NCI-H1092 treated with DMSO at 0.1 percent for 48 hours (cell line): ENCODE results near the gene C2orf49.

Experiments used
- DNase-seq: peaks from one replicate; lab custom pipeline; 2025; lab: John Stamatoyannopoulos, UW

Gene C2orf49

DNA sequence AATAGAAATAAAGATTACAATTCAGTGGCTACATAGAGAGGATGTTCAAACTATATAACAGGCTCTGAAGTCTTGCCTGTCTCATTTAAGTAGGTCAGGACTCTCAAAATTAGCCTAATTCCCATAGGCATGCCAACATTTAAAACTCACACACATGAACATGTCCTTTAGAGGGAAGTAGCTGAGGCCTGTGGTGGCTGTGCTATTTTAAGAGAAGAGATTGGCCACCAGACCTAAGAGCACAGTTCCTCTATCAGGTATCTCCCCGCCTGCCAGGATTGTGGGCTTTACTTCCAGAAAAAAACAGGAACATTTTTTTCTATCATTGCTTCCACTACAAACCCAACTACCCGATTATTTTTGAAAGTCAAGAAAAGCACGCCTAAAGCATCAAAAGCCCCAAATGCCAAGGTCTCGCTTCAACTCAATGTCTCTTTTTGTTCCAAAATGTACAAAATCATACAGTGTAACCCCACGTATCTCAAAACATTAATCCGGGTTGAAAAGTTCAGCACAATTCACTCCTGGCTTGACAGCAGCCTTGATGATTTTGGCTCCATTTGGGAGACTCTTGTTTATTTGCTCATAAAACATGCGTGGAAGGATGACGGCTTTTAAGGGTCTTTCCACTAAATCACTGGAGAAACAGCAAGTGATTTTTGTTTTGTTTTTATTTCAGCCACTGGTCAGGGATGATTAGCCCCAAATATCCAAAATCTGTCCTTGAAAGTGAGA is 46.3 kb downstream of the C2orf49 start:
- no peak for DNase-seq

DNA sequence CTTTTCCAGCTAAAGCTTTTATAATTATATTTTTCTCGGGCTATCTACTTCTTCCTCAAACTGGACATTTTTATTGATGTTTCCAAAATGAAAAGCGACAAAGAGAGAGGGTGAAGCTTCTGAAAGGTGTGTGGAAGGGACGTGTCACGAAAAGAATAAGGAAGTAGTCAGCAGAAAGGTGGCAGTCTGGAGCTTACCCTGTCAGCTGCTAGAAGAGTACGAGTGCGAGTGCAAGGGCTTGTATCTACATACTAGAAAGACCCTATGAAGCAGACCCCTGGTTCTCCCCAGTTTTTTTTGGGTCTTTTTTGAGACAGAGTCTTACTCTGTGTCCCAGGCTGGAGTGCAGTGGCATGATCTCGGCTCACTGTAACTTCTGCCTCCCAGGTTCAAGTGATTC is 46.9 kb downstream of the C2orf49 start:
- no peak for DNase-seq

DNA sequence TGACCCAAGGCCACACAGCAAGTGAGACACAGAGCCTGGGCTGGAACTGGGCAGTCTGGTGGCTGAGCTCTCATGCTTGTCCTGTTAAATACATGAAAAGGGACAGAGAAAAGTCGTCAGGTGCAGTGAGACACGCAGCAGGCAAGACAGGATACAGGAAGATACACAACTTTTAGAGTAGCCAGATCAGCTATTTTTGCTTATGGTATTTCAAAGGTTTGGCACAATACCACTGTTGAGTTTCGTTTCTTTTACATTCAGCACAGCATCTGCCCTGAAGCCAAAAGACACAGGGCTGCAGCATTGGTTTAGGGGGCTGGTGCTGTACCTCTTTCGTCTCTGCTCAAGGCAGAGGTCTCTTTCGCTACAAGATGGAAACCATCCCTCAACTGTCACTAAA is 47.5 kb downstream of the C2orf49 start:
- no peak for DNase-seq

DNA sequence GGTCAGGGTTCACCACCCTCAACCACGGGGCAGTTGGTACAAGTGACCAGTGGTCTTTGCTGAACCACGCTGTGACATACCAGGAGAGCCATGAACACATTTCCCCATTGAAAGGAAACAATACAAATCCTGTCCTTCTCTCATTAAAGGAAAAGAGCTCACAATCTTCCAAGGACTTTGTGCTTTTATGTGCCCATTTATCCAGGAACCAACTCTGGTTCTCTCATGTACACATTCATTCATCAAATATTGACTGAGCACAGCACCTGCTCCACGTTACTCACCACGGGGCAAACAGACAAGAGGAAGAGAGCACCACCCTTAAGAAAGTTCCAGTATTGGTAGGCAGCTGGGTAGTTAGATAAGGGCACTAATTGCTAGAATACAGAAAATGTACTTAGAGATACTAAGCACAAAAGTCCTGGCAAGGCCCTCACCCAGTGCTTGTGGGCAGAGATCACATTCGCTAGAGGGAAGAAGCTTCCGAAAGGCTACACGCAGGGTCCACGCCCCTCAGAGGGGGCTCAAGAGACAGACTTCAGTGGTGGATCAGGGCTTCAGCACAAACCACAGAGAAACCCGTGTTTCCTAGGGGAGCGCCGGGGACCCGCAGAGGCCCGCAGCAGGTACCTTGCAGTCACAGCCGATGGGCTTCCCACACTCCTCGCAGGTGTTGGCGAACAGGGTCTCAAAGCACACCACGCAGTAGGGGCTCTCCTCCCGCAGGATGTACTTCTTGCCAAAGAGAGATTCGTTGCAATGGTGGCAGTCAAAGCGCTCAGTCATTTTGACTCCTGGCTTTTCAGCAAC is 48.6 kb downstream of the C2orf49 start:
- DNase-seq = no peak

DNA sequence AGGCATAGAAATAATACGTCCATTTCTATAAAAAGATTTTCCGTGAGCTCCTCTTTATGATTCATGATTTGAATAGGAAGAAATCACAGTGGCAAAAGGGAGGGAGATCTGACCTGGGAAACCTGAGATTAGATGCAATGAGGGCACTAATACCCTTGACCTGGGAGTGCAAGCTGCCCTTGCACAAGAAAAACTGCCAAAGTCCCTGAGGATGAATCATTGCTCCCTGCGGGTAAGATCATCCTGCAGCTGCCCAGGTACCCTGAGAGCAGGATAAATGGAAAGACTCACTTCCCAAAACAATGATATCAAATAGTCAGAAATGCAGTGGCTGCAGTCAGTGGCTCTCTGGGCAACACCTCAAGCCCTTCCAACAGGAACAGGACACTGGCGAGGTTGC is 49.9 kb downstream of the C2orf49 start:
- no peak for DNase-seq

DNA sequence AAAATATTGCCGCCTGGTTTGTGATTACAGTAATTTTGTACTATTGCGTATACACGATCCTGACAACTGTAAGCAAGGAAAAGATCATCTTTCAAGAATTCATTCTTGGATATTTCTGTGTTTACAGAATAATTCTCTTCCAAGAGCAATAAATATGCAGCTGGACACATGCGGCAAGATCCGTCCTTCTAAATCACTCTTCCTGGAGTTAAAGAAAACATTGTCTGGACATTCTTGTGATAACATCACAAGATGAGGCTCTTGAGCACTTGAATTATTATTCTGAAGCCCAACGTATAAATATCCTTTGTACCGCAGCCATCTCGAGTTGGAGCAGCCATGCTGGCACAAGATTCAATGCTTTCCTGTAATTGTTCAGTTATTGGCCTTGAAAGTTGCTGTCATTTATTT is 51.6 kb downstream of the C2orf49 start:
- DNase-seq = no peak

DNA sequence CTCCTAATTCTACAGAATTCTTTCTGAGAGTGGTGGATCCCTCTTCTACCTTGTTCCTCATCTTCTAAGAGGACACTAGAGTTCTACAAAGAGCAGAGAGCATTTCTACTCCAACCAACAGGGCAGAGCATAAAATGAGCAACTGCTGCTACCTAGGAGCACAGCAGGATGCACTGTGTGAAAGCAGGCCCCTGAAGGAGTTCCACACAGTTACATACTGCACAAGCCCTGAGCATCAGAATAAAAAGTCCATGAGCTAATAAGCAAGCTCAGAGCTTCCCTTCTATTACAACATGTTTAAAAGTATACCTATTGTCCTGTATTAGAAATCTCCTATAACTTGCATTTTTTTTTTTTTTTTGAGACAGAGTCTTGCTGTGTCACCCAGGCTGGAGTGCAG is 53.1 kb downstream of the C2orf49 start:
- no peak for DNase-seq

DNA sequence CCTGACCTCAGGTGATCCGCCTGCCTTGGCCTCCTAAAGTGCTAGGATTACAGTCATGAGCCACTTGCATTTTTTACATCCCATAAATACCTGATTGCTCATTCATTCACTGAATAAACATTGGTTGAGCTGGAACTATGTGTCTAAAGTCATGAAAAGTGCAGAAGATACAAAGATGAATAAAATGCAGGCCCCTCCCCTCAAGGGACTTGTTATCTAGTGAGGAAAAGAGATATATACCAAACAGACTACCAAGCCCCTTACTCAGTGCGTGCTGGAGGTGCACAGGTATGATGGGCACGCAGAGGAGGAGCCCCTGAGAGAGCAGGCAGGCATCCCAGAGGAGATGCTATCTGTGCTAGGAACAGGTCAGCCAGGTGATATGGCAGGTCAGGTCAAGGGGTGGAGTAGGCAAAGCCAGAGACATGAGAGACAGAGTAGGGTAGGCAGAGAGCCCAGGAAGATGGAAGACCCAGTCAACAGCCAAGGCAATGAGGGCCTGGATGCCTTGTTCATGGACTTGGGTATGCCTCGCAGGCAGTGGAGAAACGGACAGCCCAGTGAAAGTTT is 53.8 kb downstream of the C2orf49 start:
- no peak for DNase-seq

DNA sequence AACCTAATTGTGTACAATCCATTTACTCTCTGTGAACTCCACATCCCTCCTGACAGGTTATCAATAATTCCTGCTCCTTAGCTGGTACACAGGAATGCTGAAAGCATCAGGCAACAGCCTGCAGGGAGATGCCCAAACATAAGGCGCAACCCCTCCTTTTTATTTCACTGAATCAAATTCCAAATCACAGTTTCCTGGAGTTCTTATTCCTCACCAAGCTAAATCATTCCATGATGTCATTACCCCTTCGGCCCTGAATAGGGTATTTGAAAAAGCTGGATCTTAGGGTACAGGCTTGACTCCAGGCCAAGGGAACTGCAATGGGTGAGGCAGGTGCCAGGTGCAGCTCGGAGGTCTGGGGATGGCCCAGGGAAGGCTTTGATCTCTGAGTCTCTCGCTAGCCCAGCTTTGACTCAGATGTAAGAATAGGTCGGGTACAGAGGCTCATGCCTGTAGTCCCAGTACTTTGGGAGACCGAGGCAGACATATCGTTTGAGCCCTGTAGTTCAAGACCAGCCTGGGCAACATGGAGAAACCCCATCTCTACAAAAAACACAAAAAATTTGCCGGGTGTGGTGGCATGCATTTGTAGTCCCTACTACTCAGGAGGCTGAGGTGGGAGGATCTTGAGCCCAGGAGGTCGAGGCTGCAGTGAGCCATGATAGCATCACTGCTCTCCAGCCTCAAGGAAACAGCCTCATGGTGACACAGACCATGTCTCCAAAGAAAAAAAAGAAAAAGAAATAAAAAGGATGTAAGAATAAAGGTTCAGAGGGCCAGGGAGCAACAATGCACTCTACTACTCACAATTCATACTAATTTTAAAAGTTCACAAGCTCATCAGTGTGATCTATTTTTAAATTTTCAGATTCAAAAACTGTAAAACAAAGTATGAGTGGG is 54.7 kb downstream of the C2orf49 start:
- DNase-seq = no peak

DNA sequence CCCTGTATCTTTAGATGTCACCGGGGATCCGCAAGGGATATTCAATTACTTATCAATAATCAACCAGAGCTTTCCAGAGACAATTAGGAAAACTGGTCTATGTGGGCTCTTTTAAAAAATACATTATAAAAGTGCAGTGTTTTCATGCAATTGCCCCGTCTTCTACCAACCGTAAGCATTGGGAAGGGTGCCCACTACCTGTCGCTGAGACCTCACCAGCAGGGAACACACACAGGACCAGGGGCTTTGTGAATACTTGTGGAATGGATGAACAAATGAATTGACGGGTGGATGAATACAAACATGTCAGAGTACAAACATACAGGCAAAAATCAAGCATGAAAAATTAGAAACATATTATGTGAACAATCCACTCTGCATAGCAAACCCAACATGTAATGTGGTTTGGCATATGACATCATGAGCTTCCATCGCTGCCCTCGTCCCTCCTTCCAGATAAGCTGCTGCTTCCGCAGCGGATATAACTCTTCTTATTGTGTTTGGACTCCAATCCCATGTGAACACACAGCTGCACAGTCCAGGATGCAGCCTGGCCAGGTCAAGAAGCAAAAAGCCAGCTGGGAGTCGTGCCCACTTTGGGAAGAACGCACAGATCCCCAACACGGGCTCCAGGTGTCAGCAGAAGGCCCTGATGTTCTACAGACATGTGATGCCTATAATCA is 56.2 kb downstream of the C2orf49 start:
- DNase-seq = no peak

DNA sequence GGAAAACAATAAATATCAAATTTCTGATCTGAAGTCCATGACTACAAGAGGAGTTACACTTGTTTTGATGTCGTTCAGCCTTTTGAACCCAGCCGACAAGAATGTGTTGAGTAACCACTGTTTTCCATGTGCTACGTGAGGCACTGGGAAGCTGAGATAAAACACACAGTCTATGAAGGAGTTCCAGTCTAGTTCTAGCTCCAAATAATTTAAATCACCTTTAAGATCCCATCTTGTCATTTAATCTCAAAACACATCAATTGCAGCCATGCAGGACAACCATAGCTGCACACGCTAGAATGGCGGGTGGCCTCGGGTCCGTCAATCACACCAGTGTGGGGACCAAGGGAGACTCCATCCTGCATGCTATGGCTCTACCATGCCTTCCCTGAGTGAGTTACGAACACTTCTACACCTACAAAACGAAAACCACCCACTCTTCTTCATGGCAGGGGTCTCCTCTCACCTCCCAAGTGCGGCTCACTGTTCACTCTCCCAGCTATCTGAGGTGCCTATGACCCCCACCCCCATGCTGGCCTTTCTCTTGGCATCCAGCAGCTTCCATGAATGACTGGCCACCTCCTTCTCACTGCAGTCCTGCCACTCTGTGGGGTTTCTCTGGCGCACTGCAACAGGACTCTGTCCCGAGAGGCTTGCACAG is 57.7 kb downstream of the C2orf49 start:
- no peak for DNase-seq

DNA sequence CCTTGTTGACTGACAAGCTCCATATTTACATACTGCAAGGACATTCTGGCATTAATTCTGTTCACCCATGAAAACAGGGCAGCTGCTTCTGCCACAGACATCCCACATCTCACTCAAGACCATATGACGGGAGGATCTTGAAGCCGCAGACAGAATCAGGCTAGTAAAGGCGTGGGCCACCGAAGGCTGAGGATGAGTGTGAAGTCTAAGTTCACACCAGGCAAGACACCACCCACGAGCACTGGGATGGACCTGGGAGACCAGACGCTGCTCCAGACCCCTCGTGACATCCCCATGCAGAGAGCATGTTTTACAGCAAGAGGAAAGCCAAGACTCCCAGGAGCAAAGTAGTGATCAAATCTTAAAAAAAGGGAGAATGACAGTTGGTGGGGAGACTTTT is 58.4 kb downstream of the C2orf49 start:
- DNase-seq = no peak

DNA sequence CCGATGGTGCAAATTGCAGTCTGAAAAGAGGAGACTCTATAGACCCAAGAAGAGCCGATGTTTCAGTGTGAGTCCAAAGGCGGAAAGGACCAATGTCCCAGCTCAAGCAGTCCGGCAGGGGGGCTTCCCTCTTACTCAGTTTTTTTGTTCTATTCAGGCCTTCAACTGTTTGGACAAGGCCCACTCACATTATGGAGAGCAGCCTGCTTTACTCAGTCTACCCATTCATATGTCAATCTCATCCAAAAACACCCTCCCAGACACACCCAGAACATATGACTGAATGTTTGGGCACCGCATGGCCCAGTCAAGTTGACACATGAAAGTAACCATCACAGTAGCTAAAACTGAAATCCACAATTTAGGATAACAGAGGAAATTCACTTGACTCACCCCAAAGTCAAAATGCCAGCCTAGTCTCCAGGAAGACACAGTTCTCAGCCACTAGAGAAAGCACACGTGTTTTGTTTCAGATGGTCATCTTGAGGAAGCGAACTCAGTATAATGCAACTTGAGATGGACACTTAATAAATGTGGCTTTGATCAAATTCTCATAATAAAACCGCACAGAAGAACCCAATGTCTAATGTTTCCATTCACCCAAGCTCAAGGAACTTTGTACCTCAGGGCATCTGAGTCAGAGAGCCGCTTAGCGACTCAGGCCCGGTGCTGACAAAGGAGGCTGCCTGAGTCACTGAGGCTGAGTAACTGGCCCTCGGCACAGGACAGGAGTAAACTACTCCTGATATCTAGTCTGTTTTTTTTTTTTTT is 59.1 kb downstream of the C2orf49 start:
- no peak for DNase-seq

DNA sequence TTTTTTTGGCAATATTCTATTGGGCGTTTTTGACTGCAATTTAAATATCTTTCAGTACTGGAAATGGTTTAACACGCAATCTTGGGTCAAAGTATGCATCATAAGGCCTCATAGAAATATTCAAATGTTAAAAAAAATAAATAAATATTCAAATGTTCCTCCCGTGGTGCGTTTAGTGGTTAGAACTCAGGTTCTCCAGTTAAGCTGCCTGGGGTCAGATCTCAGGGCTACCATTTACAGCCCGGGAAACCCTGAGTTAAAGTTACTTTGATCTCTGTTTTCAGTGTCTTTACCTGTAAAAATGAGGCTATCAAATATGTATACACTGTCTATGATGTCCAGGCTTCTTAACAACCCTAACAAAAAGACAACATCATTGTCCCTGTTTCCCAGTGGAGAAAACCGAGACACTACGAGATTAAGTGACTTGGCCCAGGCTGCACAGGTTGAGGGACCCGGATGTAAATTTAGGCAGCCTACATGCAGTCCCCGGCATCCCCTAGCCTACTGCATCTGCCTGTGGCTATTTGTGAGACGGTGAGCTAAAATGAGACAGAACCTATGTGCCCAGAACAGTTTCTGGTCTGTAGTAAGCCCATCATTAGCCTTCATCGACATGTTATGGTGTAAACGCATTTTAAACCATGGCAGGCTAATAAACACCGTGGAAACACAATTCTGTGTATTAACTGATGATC is 59.8 kb downstream of the C2orf49 start:
- no peak for DNase-seq

DNA sequence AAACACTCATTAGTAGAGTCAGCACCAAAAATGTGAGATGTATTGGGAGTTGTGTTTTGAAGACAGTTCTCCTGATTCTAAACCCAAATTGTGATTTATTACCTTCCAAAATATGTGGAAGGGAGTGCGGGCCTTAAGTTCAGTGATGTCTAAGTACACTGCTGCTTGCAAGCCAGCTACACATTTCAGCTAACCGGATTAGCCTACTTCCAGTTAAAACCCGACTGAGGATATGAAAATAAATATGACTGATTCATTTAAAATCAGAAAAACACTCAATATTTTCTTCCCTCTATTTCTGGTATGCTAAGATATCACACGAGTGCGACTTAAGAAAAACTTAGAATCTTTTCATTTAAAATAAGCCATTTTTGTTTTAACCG is 60.6 kb downstream of the C2orf49 start:
- no peak for DNase-seq

DNA sequence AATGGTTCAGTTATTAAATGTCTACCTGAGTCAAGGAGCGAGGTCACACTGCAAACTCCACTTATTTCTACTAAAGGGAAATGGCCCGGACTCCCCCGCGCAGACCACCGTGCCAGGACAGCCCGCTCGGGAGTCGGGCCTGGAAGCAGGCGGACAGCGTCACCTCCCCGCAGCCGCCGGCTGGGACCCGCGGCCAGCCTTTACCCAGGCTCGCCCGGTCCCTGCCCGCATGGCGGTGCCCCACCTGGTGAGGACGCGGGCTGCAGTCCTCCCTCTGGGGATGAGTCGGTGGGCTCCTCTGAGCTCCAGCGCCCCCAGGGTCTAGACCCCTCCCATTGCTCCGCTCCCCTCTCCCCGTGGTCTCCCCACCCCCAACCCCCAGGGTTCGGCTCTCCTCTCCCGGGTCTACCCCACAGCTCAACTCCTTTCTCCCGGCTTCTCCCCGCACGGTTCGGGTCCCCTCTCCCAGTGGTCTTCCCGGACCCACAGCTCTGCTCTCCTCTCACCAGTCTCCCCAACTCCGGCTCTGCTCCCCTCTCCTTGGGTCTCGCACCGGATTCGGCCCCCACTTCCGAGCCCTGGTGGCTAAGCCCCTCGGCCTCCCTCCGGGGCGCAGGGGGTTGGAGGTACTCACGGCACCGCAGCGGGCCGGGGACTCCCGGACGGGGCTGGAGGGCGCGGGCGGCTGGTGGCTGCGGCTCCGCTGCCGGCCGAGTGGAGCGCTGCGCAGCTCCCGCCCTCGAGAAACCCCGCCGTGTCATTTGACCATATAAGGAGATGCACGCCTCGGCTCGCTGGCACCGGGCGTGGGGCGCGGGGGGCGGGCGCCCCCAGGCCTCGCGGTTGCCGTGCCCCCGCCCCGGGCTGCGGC is 61.2 kb downstream of the C2orf49 start, which contains the start of gene FHL2:
FHL2 (minus strand) TSS at position 716 of the 871 bp plus-strand sequence. CDS start 12,535 bp downstream, outside the sequence.
- peak; percentile 73 for DNase-seq
